Retinal pigment epithelial cell (primary cell): Measurements from ENCODE around the gene S100A6.

Experiments
- DNase-seq: peaks from one replicate; pipeline ENCODE4 v3.0.0-alpha.2; 2010; ENCODE audit warnings: low read depth
- H3K4me3 ChIP-seq: 2 replicates; pipeline ENCODE4 v1.5.1; 2011; ENCODE audit warnings: mild to moderate bottlenecking, low read length, control low read depth, moderate library complexity
- TF ChIP-seq, protein P1 (sequence below): conservative IDR thresholded peaks from 2 replicates; pipeline ENCODE4 v1.5.1; 2011; ENCODE audit warnings: low read depth, low read length, control low read depth, inconsistent platforms

Gene S100A6

DNA sequence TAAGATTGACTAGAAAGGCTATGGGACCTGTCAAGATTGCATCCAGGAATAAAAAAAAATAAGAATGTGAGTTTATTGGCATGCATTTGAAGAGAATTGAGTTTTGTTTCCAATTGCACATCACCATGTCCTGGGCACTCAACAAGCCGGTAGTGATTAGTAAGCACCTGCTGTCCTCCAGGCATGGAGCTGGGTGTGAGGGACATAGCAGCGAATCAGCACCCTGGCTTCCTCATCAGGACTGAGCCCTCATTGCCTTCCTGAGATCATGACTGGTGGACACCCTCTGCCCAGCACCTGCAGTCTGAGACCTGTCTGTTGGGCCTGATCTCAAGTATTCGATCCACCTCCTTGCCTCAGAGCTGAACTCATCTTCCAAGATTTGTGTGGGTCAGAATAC, 26.8 kb downstream of the S100A6 start:
- no peak overlapping the region for H3K4me3 ChIP-seq
- TF ChIP-seq, protein P1, sequence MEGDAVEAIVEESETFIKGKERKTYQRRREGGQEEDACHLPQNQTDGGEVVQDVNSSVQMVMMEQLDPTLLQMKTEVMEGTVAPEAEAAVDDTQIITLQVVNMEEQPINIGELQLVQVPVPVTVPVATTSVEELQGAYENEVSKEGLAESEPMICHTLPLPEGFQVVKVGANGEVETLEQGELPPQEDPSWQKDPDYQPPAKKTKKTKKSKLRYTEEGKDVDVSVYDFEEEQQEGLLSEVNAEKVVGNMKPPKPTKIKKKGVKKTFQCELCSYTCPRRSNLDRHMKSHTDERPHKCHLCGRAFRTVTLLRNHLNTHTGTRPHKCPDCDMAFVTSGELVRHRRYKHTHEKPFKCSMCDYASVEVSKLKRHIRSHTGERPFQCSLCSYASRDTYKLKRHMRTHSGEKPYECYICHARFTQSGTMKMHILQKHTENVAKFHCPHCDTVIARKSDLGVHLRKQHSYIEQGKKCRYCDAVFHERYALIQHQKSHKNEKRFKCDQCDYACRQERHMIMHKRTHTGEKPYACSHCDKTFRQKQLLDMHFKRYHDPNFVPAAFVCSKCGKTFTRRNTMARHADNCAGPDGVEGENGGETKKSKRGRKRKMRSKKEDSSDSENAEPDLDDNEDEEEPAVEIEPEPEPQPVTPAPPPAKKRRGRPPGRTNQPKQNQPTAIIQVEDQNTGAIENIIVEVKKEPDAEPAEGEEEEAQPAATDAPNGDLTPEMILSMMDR = no peak
- no peak for DNase-seq

DNA sequence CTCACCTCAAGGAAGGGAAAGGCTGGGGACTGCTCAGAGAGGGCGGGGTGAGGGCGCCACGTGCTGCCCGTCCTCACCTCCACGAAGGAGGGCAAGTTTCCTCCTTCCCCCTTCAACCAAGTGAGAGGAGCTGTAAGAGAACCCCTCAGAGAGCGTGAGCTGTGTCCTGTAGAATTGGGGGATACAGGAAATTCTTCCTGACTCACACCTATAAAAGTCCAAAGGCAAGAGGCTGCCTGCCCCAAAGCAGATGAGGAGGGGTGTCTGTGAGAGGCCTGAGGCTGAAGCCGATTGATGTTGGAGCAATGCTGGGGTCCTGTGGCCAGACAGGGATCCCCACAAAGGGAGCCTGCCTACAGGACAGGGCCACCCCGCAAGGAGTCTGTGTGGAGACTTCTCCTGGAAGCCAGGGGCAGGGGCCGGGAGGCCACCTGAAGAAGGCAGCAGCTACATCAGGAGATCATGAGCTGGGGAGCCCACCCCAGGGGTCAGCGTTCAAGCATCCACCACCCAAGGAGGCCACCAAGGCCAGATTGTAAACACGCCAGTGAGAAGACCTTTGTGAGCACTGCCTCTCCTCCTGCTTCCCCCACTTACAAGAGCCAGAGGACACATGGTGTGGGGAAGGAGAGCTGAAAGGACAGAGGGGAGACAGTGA, 27.7 kb downstream of the S100A6 start:
- TF ChIP-seq, protein P1 = no peak
- no peak overlapping the region for H3K4me3 ChIP-seq
- no peak for DNase-seq

DNA sequence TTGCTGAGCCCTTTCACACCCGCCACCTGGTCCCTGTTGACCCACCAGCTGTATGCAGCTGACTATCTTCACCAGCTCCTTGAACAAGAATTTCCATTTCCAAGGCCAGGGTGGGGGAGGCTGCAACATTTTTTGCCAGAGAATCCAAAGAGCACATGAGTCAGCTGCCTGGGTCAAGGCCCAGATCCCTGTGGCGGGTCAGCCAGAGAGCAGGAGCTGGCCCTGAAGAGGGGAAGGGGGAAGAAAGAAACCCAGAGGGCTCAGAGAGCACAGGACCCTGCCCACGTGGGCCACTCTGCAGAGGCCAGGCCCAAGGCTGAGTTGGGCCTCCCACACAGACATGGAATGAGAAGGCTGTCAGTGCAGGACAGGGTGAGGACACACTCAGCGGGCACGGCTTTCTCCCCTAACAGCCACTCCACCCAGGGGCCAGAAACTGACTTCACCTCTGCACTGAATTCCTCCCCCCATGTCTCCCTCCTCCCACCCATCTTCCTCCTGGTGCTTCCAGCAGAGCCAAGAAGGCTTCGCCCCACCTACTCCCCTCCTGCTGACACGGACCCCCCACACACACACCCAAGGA, 28.9 kb downstream of the S100A6 start:
- H3K4me3 ChIP-seq = no peak overlapping the region
- DNase-seq = peak; percentile 61
- TF ChIP-seq, protein P1 = no peak

DNA sequence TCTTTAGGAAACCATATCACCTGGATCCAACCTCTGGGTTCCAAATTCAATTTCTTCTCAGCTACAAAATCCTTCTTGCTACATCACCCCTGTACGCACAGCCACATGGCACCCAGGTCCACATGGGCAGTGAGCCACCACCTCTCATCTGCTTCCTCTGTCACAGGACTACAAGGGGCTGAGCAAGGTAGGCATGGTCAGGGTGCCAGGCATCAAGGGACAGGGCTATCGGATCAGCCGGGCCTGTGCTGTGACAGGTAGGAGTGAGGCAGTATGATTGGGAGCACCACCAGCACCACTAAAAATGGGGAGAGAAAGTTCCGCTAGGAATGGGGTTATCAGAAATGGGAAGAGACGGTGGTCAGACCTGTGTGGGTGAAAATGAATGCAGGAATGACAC, 29.4 kb downstream of the S100A6 start:
- no peak overlapping the region for H3K4me3 ChIP-seq
- TF ChIP-seq, protein P1 = no peak
- no peak for DNase-seq

DNA sequence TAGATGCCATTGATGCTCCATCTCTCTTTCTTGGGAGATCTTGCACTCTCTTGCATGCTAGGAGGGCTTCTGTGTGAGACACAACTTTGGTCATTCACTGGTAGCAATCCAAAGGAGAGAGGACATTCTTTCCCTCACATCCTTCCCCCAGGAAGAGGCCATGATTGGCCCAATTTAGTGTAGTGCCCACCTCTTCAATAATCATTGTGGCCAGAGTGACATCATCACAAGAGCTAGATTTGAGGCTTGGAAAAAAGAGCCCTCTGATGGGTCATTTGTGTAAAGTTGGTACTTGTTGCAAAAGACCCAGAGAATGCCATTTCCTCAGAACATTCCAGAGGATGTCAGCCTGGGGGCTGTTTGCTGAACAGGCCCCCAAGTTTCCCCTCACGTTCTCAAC, 30.2 kb downstream of the S100A6 start:
- TF ChIP-seq, protein P1 = no peak
- no peak for DNase-seq
- no peak overlapping the region for H3K4me3 ChIP-seq

DNA sequence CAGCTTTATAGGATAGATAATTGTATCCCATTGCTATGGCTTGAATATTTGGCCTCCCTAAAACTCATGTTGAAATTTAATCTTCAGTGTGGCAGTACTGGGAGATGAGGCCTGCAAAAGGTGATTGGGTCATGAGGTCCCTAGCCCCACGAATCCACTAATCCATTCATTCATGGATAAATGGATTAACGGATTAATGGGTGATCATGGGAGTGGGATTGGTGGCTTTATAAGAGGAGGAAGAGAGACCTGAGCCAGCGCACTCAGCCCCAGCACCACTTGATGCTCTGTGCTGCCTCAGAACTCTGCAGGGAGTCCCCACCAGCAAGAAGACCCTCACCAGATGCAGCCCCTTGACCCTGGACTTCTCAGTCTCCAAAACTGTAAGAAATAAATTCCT, 32.0 kb downstream of the S100A6 start:
- DNase-seq = peak; percentile 64
- TF ChIP-seq, protein P1 = no peak
- peak overlapping the region; percentile 29 for H3K4me3 ChIP-seq

DNA sequence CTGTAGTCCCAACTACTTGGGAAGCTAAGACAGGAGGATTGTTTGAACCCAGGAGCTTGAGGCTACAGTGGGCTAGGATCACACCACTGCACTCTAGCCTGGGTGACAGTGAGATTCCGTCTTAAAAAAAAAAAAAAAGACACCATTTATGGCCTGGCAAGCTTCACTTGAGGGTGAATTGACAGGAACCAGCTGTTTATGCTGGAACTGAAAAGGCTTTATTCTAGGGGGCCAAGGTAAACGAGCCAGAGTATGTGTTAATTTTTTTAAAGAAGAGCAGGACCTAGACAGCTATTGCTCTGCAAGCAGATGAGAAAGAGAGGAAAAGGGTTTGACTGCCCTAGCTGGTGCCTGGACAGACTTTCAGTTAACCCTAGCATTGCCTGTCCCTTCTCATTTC, 37.0 kb downstream of the S100A6 start:
- TF ChIP-seq, protein P1 = no peak
- no peak for DNase-seq
- H3K4me3 ChIP-seq = no peak overlapping the region
